T follicular helper cell (primary cell): ENCODE data around the gene INMT.

Source experiments
- DNase-seq: peaks from one replicate; pipeline ENCODE4 v3.0.0-alpha.2; 2020; ENCODE audit warnings: low read depth

Gene INMT

DNA sequence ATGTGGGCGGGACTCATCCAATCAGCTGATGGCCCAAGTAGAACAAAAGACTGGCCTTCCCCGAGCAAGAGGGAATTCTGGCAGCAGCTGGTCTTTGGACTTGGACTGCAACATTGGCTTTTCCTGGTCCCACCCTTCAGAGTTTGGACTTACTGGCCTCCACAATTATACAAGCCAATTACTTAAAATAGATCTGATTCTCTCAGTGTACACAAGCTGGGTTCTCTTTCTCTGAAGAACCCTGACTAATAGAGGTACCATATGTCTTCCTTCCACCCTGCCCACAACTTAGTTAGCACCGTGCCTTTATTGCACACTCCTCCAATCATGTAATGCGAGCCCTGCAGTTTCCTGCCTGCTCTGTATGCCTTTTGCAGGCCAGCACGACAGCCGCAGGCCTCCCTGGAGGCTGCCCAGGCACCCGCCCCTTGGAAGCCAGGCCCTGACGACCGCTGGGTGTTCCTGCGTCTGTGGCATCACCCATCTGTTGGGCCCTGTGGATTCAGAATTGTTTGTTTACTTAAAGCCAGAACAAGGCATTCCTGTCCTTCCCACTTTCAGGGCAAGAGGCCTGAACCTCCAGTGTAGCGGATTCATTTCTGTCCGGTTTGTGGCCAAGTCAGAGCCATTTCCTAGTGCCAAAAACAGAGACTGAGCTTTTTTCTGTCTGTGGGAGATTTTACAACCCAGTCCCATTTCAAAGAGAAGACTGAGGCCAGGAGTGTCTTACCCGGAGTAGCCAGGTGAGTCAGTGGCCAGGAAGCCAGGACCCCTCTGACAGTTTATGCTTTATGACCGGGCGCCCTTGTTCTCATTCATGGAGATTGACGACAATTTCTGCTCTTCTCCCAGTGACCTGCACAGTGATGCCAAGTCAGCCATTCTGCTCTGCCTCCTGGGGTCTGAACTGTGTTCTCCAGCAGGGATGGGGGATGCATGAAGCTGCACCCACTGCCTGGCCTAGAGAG is 968 bp upstream of the INMT start:
- no peak for DNase-seq

DNA sequence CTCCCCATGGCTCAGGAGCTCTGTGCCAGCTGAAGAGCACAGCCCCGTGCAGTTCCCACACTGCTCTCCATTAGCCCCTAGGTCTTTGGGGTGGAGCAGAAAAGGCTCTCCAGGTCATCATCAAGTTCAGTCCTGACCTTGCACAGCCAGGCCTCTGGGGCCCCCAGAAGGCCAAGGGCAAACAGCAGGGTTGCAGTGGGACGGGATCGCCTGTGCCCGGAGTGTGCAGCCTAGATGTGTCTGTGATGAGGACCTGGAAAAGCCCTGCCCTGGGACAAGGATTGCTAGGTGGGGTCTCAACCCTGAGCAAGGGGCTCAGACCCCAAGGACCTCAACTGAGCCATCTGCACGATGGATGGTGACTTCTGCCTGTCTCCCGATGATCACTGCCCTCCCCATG is 549 bp downstream of the INMT start:
- DNase-seq = no peak

DNA sequence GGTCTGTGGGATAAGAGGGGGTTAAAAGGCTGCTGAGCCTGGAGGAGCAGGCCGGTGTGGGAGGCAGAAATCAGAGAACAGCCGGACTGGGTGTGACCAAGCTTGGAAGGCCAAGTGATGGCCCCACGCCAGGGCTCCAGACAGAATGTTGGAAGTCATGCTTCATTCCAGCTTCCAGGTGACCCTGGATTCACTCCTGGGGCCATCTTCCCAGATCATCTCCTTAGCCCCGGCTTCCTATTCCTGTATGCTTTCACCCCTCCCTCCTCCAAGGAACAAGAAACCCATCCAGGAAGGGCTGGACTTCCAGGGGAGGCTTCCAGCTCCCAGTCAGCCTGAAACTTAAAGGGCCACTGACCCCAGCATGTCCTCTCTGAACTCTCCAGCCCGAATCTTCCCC is 1.0 kb downstream of the INMT start:
- DNase-seq = no peak

DNA sequence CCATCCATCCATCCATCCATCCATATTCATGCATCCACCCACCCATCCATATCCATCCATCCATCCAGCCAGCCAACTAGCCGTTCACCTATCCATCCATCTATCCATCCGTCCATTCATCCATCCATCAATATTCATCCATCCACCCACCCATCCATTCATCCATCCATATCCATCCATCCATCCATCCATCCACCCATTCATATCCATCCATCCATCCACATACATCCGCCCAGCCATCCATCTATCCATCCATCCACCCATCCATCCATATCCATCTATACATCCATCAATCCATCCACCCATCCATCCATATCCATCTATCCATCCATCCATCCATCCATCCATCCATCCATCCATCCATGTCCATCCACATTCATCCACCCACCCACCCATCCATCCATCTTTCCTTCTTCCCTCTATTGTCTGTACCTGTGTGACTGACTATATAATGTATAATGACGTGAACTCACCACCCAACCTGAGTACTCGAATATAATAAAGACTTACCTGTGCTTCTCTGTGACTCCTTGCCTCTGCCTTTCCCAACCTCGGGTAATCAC is 2.5 kb downstream of the INMT start:
- no peak for DNase-seq

DNA sequence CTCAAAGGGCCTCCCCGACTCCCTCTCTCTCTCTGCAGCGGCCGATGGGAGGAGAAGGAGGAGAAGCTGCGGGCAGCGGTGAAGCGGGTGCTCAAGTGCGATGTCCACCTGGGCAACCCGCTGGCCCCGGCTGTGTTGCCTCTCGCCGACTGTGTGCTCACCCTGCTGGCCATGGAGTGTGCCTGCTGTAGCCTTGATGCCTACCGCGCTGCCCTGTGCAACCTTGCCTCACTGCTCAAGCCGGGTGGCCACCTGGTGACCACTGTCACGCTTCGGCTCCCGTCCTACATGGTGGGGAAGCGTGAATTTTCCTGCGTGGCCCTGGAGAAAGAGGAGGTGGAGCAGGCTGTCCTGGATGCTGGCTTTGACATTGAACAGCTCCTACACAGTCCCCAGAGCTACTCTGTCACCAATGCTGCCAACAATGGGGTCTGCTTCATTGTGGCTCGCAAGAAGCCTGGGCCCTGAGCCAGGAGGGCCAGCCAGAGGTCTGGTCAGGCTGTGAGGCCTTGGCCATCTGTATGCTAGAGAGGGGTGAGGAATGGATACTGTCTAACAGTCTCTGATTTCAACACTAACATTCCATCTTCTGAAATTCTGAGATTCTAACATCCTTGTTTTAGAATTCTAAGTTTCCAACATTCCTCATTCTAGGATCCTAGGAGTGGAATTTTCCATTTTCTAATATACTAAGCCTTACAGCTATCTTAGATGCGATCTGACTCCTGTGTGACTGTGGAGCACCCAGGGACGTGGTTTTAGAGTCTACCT is 3.6 kb downstream of the INMT start:
- no peak for DNase-seq

DNA sequence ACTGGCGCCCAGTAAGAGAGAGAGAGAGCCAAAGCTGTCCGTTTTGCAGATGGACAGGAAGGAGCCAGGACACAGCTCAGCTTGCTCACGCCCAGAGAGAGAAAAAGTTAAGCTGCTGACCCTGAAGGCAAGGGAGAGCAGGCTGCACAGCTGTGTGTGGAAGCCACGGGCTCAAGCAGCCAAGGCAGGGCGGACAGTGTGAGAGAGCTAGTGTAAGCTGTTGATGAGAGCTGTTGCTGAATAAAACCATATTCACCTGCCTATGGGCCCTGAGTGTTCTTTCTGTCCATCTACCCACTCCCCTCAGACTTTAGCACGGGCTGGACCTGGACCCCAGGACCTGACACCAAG is 5.4 kb downstream of the INMT start:
- no peak for DNase-seq

DNA sequence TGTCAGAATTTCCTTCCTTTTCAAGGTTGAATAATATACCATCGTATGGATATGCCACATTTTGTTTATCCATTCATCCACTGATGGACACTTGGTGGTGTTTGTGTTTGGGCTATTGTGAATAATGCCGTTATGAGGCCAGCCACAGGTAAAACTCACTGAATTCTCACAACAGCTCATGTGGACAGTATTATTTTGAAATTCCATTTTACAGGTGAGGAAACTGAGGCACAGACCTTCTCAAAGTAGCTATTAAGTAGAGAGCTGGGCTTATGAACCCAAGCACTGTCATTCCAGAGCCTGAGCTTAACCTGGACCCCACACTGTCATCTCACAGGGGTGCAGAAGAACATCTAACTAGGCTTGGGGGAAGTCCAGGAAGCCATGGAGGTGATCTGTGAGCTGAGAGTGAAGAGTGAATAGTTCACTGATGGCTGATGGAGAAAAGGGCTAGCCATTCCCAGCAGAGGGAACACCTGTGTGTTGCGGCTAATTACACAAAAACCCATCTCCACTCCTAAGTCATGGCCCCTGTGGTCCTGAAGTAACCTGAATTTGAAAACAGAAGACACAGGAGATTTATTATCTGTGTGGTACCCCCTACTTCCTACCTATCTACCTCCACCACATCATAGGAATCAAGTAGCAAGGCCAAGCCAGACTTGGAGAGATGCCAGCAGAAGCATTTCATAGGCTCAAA is 8.7 kb downstream of the INMT start:
- DNase-seq = no peak

DNA sequence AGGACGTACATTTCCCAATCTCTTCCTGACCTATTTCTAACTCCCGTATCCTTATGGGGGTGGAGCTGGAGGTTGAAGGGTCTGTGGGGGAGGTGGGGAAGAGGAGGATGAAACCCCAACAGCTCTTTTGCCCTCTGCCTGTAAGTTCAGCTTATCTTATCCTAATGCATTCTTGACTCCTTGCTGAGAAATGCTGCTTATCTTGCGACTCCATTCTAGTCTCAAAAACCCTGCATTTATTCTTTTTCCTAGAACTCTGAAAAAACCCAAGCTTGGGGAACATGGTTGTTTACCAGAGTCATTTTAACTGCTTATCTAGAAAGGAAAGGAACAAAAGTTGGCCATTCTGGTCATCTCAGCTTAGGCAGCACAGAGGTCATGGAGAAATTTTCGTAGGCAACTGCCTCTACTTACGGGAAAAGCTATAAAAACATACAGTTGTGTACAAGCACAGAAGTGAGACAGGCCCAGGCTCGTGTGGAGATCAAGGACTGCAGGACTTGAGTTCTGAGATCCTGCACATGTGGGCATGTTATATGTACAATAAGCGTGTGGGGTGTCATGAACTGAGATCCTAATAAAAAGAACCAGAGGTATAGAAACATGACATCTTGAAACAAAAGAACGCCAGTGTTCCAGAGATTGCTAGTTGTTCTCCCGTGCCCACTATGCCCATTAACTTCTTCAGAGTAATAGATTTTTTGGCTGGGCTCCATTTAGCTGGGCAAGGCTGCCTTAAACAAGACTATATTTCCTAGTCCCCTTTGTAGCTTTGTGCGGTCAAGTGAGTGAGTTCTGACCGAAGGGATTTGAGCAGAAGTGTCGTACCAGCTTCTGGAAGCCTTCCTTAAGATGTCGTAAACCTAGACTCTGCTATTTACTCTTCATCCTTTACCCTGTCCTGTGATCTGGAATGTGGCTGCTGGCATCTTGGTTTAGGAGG is 9.6 kb downstream of the INMT start:
- DNase-seq = no peak

DNA sequence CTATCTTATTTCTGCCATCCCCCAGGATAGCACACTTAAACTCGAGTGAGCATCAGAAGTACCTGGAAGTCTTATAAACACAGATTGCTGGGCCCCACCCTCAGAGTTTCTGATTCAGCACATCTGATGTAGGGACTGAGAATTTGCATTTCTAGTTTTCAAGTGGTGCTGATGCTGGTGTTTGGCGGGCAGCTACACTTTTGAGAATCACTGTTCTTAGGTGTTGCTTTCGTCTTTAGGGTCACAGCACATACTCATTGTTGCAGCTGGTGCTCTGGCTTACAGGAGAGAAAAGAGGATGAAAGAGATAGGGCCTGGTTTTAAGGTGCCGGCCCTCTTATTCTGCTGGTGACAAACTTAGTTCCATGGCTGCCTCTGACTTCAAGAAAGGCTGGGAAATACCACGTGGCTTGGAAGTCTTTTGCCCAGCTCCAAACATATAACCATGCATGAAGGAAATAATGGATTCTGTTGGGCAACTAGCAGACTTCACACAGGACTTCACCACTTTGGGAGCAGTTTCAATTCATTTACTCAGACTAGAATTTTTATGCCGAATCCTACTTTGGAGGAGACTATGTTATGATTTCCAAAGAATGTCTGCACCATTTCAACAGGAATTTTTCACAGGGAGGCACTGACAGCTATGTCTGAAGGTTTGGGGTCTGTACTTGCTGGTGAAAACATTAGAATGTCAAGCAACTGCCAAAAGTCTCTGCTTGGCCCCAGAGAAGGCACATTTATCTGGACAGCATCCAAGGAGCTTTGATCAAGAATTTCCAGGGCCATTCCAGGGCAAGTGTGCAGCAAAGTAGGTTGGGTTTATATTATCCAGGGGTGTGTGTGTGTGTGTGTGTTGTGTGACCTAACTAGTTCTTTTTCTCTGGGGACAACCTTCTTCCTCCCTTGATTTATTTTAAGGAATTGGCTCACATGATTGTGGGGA is 12.4 kb downstream of the INMT start:
- no peak for DNase-seq

DNA sequence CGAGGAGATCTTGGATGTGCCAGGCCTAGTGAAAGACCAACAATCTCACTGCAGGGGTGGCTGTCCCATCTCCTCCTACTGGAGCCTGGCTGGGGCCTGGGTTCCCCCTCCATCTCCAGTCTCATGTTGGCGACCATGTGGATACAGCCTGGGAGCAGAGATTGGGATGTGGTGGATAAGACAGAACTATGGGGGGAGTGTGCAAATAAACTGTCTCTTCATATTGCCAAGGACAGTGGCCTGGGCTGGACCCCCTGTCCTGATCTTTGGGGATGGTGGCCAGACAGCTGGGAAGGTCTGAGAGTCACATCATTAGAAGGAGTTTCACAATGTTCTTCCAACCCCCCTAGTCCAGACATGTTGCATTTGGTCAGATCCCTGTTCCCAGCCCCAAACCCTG is 13.5 kb downstream of the INMT start:
- no peak for DNase-seq

DNA sequence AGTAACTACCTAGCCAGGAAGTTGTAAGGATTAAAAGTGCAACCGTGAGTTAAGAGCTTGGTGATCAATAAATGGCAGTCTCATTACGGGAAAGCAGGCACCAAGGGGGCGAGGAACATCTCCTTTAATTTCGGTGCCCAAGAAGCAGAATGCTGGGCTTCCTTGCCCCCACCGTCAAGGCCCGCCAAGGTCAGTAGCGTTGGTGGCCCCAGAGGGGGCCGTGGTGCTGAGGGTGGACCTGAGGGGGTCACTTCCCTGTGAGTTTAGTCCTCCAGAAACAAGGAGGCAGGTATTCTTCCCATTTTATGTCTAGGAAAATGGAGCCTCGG is 18.9 kb downstream of the INMT start:
- DNase-seq = no peak

DNA sequence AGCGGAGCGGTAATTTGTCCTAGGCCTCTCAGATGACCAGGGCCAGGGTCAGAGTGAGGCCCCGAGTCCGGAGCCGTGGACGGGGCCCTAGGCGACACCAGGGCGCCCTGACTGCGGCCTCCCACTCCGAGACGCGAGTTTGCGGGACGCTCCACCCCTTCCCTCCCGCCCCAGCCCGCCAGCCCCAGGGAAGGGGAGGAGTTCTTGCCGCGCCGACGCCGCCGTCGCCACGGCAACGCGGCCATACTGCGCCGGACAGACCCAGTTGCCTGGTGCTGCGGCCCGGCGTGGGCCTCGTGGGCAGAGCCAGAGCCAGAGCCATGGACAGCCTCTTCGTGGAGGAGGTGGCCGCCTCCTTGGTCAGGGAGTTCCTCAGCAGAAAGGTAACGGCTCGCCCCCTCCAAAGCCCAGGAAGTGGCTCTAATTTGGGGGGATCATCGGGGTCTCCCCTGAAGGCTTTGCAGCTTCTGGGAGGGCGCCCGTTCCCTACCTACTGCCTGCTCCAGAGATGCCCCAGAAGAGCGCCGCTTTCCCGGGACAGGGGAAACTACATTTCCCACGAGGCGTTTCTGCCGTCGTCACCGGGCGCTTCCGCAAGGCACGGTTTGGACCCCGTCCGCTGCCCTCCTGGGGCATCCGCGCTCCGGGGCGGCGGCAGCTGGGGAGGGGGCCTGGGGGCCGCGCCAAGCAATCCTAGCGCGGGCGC is 19.4 kb downstream of the INMT start, which contains the start of gene MINDY4:
Gene MINDY4, plus strand, starts transcription at position 244 of the 706 bp plus-strand sequence. Its CDS starts 77 bp downstream, at position 321.
- DNase-seq = peak; percentile 49

DNA sequence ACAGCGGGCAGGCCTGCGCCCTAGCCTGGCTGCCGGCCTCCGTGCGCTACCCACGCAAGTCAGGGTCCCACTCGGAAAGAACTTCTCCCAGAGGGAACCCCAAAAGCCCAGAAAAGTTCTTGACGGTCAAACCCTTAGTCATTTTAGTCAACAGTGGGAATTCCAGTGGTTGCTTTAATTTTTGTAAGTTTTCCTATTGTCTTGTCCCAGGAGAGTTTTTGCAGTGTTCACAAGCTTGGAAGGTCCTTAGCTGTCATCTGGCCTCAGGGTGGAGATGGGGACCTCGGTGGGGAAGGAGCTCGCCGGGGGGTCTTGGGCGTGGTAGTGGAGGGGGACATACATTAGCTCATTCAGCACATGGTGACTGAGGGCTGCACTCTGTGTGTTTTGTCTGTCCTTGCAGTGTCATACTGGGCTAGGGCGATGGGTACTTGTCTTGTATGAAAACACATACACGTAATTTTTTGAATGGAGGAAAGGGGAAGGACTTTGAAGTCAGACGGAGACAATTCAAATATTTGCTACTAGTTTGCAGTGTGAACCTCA is 20.0 kb downstream of the INMT start:
- no peak for DNase-seq

DNA sequence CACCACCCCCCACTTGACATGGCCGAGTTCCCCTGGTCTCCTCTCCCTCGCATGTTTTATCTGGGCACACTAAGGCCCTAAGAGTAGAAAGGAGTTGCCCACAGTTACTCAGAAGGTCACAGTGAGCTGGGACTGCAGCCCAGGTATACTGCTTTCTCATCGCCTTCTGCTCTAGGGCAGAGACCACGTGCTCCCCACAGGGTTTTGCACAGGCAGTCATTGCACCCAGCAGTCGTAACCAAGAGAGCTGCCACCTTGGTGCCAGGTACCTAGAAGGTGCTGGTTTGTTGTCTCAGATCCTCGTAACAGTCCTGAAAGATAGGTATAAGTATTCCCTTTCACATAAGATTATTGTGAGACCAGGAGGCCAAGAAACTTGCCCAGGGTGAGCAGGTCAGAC is 21.0 kb downstream of the INMT start:
- no peak for DNase-seq

DNA sequence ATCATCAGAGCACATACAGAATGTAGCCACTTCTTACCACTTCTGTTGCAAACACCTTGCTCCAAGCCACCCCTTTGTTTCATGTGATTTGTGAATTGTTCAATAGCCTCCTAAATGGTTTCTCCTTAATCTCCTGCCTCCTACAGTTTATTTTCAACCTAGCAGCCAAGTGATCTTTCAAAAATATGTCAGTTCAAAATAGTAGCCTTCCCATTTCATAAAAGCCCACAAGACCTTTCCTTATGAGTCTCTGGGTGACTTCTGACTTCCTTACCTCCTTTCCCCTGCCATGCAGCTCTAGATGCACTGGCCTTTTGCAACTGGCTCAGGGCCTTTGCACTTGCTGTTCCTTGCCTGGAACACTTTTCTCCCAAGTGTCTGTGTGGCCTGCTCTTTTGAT is 24.1 kb downstream of the INMT start:
- no peak for DNase-seq

DNA sequence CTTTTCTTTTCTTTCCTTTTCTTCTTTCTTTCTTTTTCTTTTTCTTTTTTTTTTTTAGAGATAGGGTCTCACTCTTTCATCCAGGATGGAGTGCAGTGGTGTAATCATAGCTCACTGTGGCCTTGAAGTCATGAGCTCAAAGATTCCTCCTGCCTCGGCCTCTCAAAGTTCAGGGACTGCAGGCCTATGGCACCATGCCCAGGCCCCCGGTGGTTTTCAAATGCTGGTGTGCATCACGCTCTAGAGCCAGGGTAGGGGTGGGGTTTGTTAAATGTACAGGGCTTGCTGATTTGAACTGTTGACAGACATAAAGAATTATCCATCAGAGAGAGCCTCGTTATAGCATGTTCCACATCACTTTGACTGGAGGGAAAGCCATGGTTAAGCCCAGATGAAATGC is 25.0 kb downstream of the INMT start:
- no peak for DNase-seq

DNA sequence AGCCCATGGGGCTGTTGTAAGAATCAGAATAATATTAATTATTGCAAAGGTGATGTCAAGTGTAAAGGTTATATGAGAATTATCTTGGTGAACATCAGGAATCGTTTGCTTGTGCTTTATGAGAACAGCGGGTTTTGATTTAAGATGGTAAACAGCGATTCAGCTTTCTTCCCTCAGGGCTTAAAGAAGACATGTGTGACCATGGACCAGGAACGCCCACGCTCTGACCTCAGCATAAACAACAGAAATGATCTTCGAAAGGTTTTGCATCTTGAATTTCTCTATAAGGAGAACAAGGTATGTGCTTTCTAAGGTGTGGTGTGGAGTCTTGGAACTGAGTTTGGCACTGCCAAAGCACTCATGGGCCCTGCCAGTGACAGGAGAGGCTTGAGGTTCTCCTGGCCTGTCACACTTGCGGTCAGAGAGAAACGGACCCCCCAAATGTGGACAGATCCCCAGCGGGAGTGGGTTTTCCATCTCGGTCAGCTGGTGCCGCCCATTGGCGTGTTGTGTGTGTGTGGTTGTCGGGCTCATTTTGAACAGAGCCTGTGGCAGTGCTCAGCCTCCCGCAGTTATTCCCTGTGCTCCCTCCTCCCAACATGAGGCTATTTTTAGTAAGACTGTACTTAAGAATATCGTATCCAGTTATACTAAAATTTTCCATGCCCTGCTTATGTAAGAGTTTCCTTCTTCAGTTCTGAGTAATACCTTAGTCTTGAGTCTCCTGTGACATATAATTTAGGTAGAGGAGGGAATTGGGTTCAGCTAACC is 26.5 kb downstream of the INMT start:
- no peak for DNase-seq

DNA sequence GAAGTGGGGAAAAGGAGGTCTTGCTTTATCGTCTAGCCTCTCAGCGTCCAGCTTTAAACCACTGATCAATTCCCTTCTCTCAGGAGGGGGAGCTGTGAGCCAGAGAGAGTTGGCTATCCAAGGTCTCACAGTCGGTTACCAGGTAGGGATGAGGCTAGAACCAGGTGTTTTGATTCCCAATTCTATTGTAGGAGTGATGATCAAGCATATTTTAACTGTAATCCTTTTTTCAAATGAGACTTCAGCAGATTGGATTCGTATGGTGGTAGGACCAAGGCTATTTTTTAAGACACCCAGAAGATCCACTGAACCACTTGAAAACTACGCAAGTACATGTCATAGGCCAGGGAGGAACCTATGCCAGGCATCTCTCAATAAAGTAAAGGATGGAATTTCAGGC is 27.6 kb downstream of the INMT start:
- no peak for DNase-seq
